CD4-positive, alpha-beta memory T cell (primary cell): ENCODE data around the gene SLC25A42. TPM values are rescaled to one million over a fixed set of nuclear protein-coding genes. Genes with fewer than 3 reads are reported as not detected.

Source experiments
- CTCF ChIA-PET: fragments of 350-600 bp; sonication (Branson Sonifier 250); formaldehyde crosslinking; loops from one replicate; lab custom pipeline; 2021; ENCODE audit warnings: inconsistent platforms; ENCODE audit not compliant: partially characterized antibody; lab: Charles Lee
- POLR2A ChIA-PET: fragments of 350-600 bp; sonication (Branson Sonifier 250); formaldehyde crosslinking; loops from one replicate; lab custom pipeline; 2021; ENCODE audit not compliant: partially characterized antibody; lab: Charles Lee
- DNase-seq, 5 donors: peaks; one replicate each; pipeline versions ENCODE4 v3.0.0 to v3.0.0-alpha.2; 2020 to 2022; ENCODE audit warnings: mixed read lengths in 1 of 5
- H3K27ac ChIP-seq: one replicate; pipeline ENCODE4 v1.7.0; 2013; ENCODE audit warnings: low read depth, low read length
- H3K27me3 ChIP-seq: 2 replicates; pipeline ENCODE4 v1.7.0; 2013; ENCODE audit warnings: mild to moderate bottlenecking, low read length, moderate library complexity; ENCODE audit not compliant: insufficient read depth
- H3K36me3 ChIP-seq: 2 replicates; pipeline ENCODE4 v1.7.0; 2013; ENCODE audit warnings: mild to moderate bottlenecking, low read length, moderate library complexity; ENCODE audit not compliant: insufficient read depth
- H3K4me1 ChIP-seq: 2 replicates; pipeline ENCODE4 v1.7.0; 2013; ENCODE audit warnings: mild to moderate bottlenecking, low read length, moderate library complexity; ENCODE audit not compliant: insufficient read depth
- H3K4me3 ChIP-seq, 2 donors: one replicate each; pipeline ENCODE4 v1.7.0; 2013; ENCODE audit warnings: low read length in 2 of 2, mild to moderate bottlenecking in 1 of 2
- H3K9me3 ChIP-seq, 2 donors: one replicate each; pipeline ENCODE4 v1.7.0; 2013; ENCODE audit warnings: low read length in 2 of 2, control low read depth in 1 of 2; ENCODE audit not compliant: control insufficient read depth in 1 of 2
- H3K27ac Mint-ChIP-seq, 7 donors: one replicate each; pipeline ENCODE4 v1.8.0; 2020 to 2021; ENCODE audit warnings: mixed read lengths in 7 of 7, mild to moderate bottlenecking in 6 of 7, inconsistent platforms in 3 of 7, moderate library complexity in 3 of 7
- H3K27me3 Mint-ChIP-seq, 2 donors: one replicate each; pipeline ENCODE4 v1.8.0; 2020 to 2021; ENCODE audit warnings: mixed read lengths in 2 of 2
- H3K36me3 Mint-ChIP-seq, 2 donors: one replicate each; pipeline ENCODE4 v1.8.0; 2020 to 2021; ENCODE audit warnings: mixed read lengths in 2 of 2, inconsistent platforms in 1 of 2, mild to moderate bottlenecking in 1 of 2
- H3K4me1 Mint-ChIP-seq, 4 donors: one replicate each; pipeline ENCODE4 v1.8.0; 2020 to 2021; ENCODE audit warnings: mixed read lengths in 4 of 4, mild to moderate bottlenecking in 1 of 4
- H3K4me3 Mint-ChIP-seq, 8 donors: one replicate each; pipeline ENCODE4 v1.8.0; 2020 to 2021; ENCODE audit warnings: mixed read lengths in 8 of 8, mild to moderate bottlenecking in 7 of 8, moderate library complexity in 6 of 8, inconsistent platforms in 3 of 8
- H3K9me3 Mint-ChIP-seq, 8 donors: one replicate each; pipeline ENCODE4 v1.8.0; 2020 to 2021; ENCODE audit warnings: mixed read lengths in 8 of 8, mild to moderate bottlenecking in 5 of 8, inconsistent platforms in 3 of 8, moderate library complexity in 1 of 8
- intact Hi-C: fragments of 100-400 bp; cut with micrococcal nuclease; formaldehyde crosslinking; loops from one replicate; pipeline ENCODE4 v1.15.1; 2023
- polyA plus RNA-seq, 2 donors: library from polyadenylated mRNA; unstranded; fragments of 300-500 nt; fragmentation: Illumina TruSeq; gene quantifications; one replicate each; pipeline ENCODE4 v1.2.3, GENCODE V29; 2021
- total RNA-seq, 2 experiments: library from RNA; stranded (reverse); gene quantifications; one replicate each; pipeline ENCODE4 v1.2.3, GENCODE V29; 2021

SLC25A42 gene
- total and polyA plus RNA-seq, 4 experiments from 2014 or later = 11.3 to 31.6 (median 21.0) TPM

- no peak overlapping the region for H3K4me3 ChIP-seq
- ChIA-PET POLR2A (interaction anchor here (1.6 kb wide), 1 partner anchor 48 kb away, joined by 3 read pairs; no protein-coding TSS in a partner anchor), CTCF (interaction anchor here (0.8 to 1.3 kb wide), 2 partner anchors 57 to 58 kb away, joined by 6 read pairs; no protein-coding TSS in a partner anchor)
- peaks cover 6 to 11% of the 10 kb centered on the region in 2 donors for H3K36me3 Mint-ChIP-seq
- no peak overlapping the region for H3K27ac ChIP-seq
- H3K9me3 ChIP-seq = no peaks in the 10 kb centered on the region
- no peaks in the 10 kb centered on the region for H3K4me1 ChIP-seq
- peaks cover 5 to 9% (median 5%) of the 10 kb centered on the region in 4 donors for H3K4me1 Mint-ChIP-seq
- H3K27me3 ChIP-seq = no peaks in the 10 kb centered on the region
- H3K9me3 Mint-ChIP-seq = no peaks in the 10 kb centered on the region
- H3K36me3 ChIP-seq = no peaks in the 10 kb centered on the region
- no peak for DNase-seq
- intact Hi-C loops = no loop called here
- peak overlapping the region in 1 of 8 donors; percentile 17 for H3K4me3 Mint-ChIP-seq
- H3K27ac Mint-ChIP-seq = no peak overlapping the region
- H3K27me3 Mint-ChIP-seq = no peaks in the 10 kb centered on the region
Observed at GRCh38 chr19:19111136-19111835, 47.5 kb downstream of the SLC25A42 start.

- Mint-ChIP-seq H3K27ac (no peak overlapping the region), H3K27me3 (no peaks in the 10 kb centered on the region), H3K4me3 (no peak overlapping the region), H3K9me3 (no peaks in the 10 kb centered on the region), H3K36me3 (peaks cover 7 to 11% of the 10 kb centered on the region in 2 donors), H3K4me1 (peaks cover 5 to 9% (median 5%) of the 10 kb centered on the region in 4 donors)
- Histone ChIP-seq H3K36me3 (no peaks in the 10 kb centered on the region), H3K4me3 (no peak overlapping the region), H3K4me1 (no peaks in the 10 kb centered on the region), H3K27me3 (no peaks in the 10 kb centered on the region), H3K27ac (no peak overlapping the region), H3K9me3 (no peaks in the 10 kb centered on the region)
- ChIA-PET CTCF (interaction anchor here (1.3 kb wide), 1 partner anchor 59 kb away, joined by 6 read pairs; no protein-coding TSS in a partner anchor), POLR2A (interaction anchor here (1.6 kb wide), 1 partner anchor 49 kb away, joined by 3 read pairs; no protein-coding TSS in a partner anchor)
- DNase-seq = no peak
- intact Hi-C loops = no loop called here
Observed at GRCh38 chr19:19111967-19112580, 48.3 kb downstream of the SLC25A42 start.

- H3K9me3 Mint-ChIP-seq = no peaks in the 10 kb centered on the region
Observed at GRCh38 chr19:19113040-19113626, 49.3 kb downstream of the SLC25A42 start.

GRCh38 chr19:19115954-19116353, 52.2 kb downstream of the SLC25A42 start:
- H3K4me1 Mint-ChIP-seq = peaks cover 0 to 3% (median 3%) of the 10 kb centered on the region in 4 donors
- ChIA-PET CTCF (interaction anchor here (0.5 to 2.5 kb wide), 10 partner anchors 9 to 95 kb away, joined by 3 to 34 read pairs (median 4); no protein-coding TSS in a partner anchor), POLR2A (no interaction called here)
- no peak overlapping the region for H3K4me3 Mint-ChIP-seq
- intact Hi-C loops = no loop called here
- Histone ChIP-seq H3K27me3 (no peaks in the 10 kb centered on the region), H3K36me3 (peaks cover 5% of the 10 kb centered on the region), H3K27ac (no peak overlapping the region), H3K4me3 (no peak overlapping the region), H3K9me3 (no peaks in the 10 kb centered on the region), H3K4me1 (no peaks in the 10 kb centered on the region)
- peak in 4 of 5 donors; percentile 24 to 38 (median 31) for DNase-seq
- H3K9me3 Mint-ChIP-seq = no peaks in the 10 kb centered on the region
- H3K36me3 Mint-ChIP-seq = peaks cover 0 to 3% of the 10 kb centered on the region in 2 donors
- no peak overlapping the region for H3K27ac Mint-ChIP-seq
- H3K27me3 Mint-ChIP-seq = no peaks in the 10 kb centered on the region

More at GRCh38 chr19:19113040-19113626, 49.3 kb downstream of the SLC25A42 start:
- Mint-ChIP-seq H3K27me3 (no peaks in the 10 kb centered on the region), H3K4me1 (peaks cover 5 to 9% (median 5%) of the 10 kb centered on the region in 4 donors), H3K27ac (no peak overlapping the region), H3K36me3 (peaks cover 3 to 6% of the 10 kb centered on the region in 2 donors), H3K4me3 (no peak overlapping the region)
- ChIA-PET POLR2A (no interaction called here), CTCF (interaction anchor here (1.0 kb wide), 1 partner anchor 59 kb away, joined by 4 read pairs; no protein-coding TSS in a partner anchor)
- no peak for DNase-seq
- no peak overlapping the region for H3K4me3 ChIP-seq
- no peaks in the 10 kb centered on the region for H3K36me3 ChIP-seq
- no peaks in the 10 kb centered on the region for H3K4me1 ChIP-seq
- intact Hi-C loops = no loop called here
- H3K27me3 ChIP-seq = no peaks in the 10 kb centered on the region
- H3K9me3 ChIP-seq = no peaks in the 10 kb centered on the region
- H3K27ac ChIP-seq = no peak overlapping the region

- Mint-ChIP-seq H3K4me1 (no peaks in the 10 kb centered on the region), H3K27ac (no peak overlapping the region), H3K36me3 (peaks cover 11 to 19% of the 10 kb centered on the region in 2 donors), H3K27me3 (no peaks in the 10 kb centered on the region), H3K4me3 (no peak overlapping the region), H3K9me3 (peaks cover 0 to 7% (median 6%) of the 10 kb centered on the region in 8 donors)
- no peak overlapping the region for H3K27ac ChIP-seq
- no peak for DNase-seq
- CTCF ChIA-PET = no interaction called here
- H3K4me3 ChIP-seq = no peak overlapping the region
- no peaks in the 10 kb centered on the region for H3K9me3 ChIP-seq
- intact Hi-C loops = no loop called here
- H3K4me1 ChIP-seq = no peaks in the 10 kb centered on the region
- peaks cover 5% of the 10 kb centered on the region for H3K36me3 ChIP-seq
- POLR2A ChIA-PET = no interaction called here
- H3K27me3 ChIP-seq = no peaks in the 10 kb centered on the region
Observed at GRCh38 chr19:19119325-19120237, 55.8 kb downstream of the SLC25A42 start.

GRCh38 chr19:19120308-19121231, 56.8 kb downstream of the SLC25A42 start:
- H3K36me3 Mint-ChIP-seq = peaks cover 11 to 19% of the 10 kb centered on the region in 2 donors
- ChIA-PET POLR2A (no interaction called here), CTCF (no interaction called here)
- no peaks in the 10 kb centered on the region for H3K27me3 Mint-ChIP-seq
- no peak overlapping the region for H3K4me3 ChIP-seq
- H3K27ac ChIP-seq = no peak overlapping the region
- no peaks in the 10 kb centered on the region for H3K9me3 ChIP-seq
- DNase-seq = no peak
- H3K27me3 ChIP-seq = no peaks in the 10 kb centered on the region
- no peaks in the 10 kb centered on the region for H3K4me1 Mint-ChIP-seq
- H3K36me3 ChIP-seq = peaks cover 5% of the 10 kb centered on the region
- no peak overlapping the region for H3K4me3 Mint-ChIP-seq
- H3K4me1 ChIP-seq = no peaks in the 10 kb centered on the region
- peaks cover 0 to 7% (median 6%) of the 10 kb centered on the region in 8 donors for H3K9me3 Mint-ChIP-seq
- H3K27ac Mint-ChIP-seq = no peak overlapping the region
- intact Hi-C loops = no loop called here
